Measurements from ENCODE around the gene ANKRD55. TPM values are rescaled to one million over a fixed set of nuclear protein-coding genes. Genes with fewer than 3 reads are reported as not detected.

The ANKRD55 gene
- total and polyA plus RNA-seq, 12 donors, result 0.01 to 0.72 TPM; not detected in 10

DNA sequence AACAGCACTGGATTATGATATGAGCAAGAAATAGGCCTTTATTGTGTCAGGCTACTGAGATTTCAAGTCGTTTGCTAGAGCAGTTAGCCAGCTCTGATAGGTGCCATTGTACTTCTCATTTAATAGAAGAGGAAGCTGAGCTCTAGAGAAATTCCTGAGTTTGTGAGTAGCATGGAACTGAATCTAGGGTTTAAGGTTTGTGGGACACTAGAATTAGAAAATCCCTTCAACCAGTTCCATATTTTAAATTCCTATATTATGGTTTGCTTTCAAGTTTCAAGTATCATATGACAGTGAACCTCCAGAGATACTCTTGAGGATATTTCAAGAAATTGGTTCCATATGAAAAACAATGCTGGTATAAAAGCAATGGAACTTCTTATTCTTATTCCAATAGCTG lies 87.6 kb downstream of the ANKRD55 start:
- Histone ChIP-seq H3K27me3 (no peaks in the 10 kb centered on the region), H3K36me3 (no peaks in the 10 kb centered on the region), H3K4me3 (no peak overlapping the region), H3K27ac (no peak overlapping the region), H3K4me1 (peaks cover 0 to 45% (median 0%) of the 10 kb centered on the region in 9 donors), H3K9me3 (no peaks in the 10 kb centered on the region)
- TF ChIP-seq, protein P1, sequence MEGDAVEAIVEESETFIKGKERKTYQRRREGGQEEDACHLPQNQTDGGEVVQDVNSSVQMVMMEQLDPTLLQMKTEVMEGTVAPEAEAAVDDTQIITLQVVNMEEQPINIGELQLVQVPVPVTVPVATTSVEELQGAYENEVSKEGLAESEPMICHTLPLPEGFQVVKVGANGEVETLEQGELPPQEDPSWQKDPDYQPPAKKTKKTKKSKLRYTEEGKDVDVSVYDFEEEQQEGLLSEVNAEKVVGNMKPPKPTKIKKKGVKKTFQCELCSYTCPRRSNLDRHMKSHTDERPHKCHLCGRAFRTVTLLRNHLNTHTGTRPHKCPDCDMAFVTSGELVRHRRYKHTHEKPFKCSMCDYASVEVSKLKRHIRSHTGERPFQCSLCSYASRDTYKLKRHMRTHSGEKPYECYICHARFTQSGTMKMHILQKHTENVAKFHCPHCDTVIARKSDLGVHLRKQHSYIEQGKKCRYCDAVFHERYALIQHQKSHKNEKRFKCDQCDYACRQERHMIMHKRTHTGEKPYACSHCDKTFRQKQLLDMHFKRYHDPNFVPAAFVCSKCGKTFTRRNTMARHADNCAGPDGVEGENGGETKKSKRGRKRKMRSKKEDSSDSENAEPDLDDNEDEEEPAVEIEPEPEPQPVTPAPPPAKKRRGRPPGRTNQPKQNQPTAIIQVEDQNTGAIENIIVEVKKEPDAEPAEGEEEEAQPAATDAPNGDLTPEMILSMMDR (IDR thresholded peaks at IDR 0.05), result no peak
- intact Hi-C loops (cut with DNase I), result no loop called here
- DNase-seq (no peak), ATAC-seq (no peak)
- WGBS, 2 donors, result 42 to 48% methylated on average over 1 of the region's 1 CpG

DNA sequence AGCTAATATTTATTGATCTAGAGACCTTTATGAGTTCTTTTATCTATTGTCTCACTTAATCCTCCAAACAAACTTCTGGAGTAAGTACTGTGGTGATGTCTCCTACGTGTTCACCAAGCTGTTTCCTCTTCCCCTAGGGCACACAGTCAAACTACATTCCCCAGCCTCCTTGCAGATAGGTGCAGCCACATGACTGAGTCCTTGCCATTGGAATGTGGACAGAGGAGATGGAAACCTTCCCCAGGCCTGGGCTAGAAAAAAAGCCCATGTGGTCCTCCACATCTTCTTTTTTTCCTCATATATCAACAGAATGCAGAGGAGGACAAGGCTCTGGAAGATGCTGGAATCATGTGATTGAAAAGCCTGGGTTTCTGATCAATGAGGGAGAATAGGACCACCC lies 88.0 kb downstream of the ANKRD55 start:
- DNase-seq (no peak), ATAC-seq (no peak)
- Histone ChIP-seq H3K27ac (no peak overlapping the region), H3K27me3 (no peaks in the 10 kb centered on the region), H3K4me1 (peaks cover 0 to 49% (median 0%) of the 10 kb centered on the region in 9 donors), H3K9me3 (no peaks in the 10 kb centered on the region), H3K36me3 (no peaks in the 10 kb centered on the region), H3K4me3 (no peak overlapping the region)
- TF ChIP-seq, protein P1 (IDR thresholded peaks at IDR 0.05), result no peak
- WGBS, 2 donors, result 69 to 80% methylated on average over 1 of the region's 1 CpG
- intact Hi-C loops (cut with DNase I), result no loop called here

DNA sequence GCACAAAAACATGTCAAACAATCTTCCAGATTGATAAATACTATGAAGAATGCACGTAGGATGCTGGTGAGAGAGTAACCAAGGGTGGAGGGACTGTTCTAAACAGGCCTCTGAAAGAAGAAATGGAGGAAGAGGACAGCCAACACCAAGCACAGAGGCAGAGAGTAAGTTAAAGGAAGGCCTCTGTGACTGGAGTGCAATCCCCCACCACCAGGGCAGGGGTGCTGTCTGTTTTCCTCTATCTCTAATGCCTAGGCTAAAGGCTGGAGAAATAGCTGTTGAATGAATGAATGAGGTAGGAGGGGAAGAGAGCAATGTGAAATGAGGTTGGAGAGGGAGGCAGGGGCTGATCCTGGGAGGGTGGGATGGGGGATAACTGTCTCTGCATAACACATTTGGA lies 88.9 kb downstream of the ANKRD55 start:
- H3K36me3 ChIP-seq, result no peaks in the 10 kb centered on the region

DNA sequence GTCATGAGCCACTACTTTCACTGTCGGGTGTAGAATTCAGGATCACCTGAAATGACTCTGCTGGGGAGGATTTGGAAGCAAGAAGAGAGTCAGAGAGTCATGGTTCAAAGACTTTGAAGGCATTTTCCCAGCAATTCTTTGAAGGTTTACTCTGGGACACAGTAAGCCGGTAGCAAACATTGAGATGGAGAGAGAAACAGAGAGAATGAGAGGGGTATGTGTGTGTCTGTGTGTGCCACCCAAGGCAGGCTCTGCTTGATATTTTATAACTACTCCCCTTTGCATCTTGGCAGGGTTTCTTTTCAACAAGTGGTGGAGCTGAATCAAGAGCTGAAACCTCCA lies 89.8 kb downstream of the ANKRD55 start:
- ATAC-seq, result no peak
- H3K4me1 ChIP-seq, result peaks cover 0 to 39% (median 0%) of the 10 kb centered on the region in 9 donors
- no peaks in the 10 kb centered on the region for H3K36me3 ChIP-seq
- TF ChIP-seq, protein P1 (IDR thresholded peaks at IDR 0.05), result no peak
- intact Hi-C loops (cut with DNase I), result no loop called here
- no peak overlapping the region for H3K4me3 ChIP-seq
- WGBS, 2 donors, result 96 to 98% methylated on average over 2 of the region's 2 CpGs
- H3K27ac ChIP-seq, result no peak overlapping the region
- H3K27me3 ChIP-seq, result no peaks in the 10 kb centered on the region
- H3K9me3 ChIP-seq, result no peaks in the 10 kb centered on the region
- DNase-seq, result no peak

More for the DNA sequence above, 88.9 kb downstream of the ANKRD55 start:
- 91 to 93% methylated on average over 1 of the region's 1 CpG for WGBS, 2 donors
- no peak for ATAC-seq
- Histone ChIP-seq H3K4me3 (no peak overlapping the region), H3K9me3 (no peaks in the 10 kb centered on the region), H3K27me3 (no peaks in the 10 kb centered on the region), H3K27ac (no peak overlapping the region), H3K4me1 (peaks cover 0 to 48% (median 0%) of the 10 kb centered on the region in 9 donors)
- DNase-seq, result no peak
- intact Hi-C loops (cut with DNase I), result no loop called here
- TF ChIP-seq, protein P1 (IDR thresholded peaks at IDR 0.05), result no peak
